Ishikawa (cell line): Measurements from ENCODE around the gene ATXN10.

Source experiments
- CEBPB ChIP-seq: IDR thresholded peaks from 2 replicates; pipeline ENCODE4 v1.6.1; 2012
- CREB1 ChIP-seq: IDR thresholded peaks from 2 replicates; pipeline ENCODE4 v1.6.1; 2012; ENCODE audit warnings: low read depth
- EGR1 ChIP-seq: IDR thresholded peaks from 2 replicates; pipeline ENCODE4 v1.6.1; 2012
- EP300 ChIP-seq: IDR thresholded peaks from 2 replicates; pipeline ENCODE4 v1.6.1; 2012; ENCODE audit warnings: borderline replicate concordance
- FOXM1 ChIP-seq: IDR thresholded peaks from 2 replicates; pipeline ENCODE4 v1.6.1; 2012; ENCODE audit warnings: low read depth, borderline replicate concordance
- NFIC ChIP-seq: IDR thresholded peaks from 2 replicates; pipeline ENCODE4 v1.6.1; 2012
- RAD21 ChIP-seq: IDR thresholded peaks from 2 replicates; pipeline ENCODE4 v1.6.1; 2012; ENCODE audit warnings: low read depth
- TAF1 ChIP-seq: IDR thresholded peaks from 2 replicates; pipeline ENCODE4 v1.6.1; 2012; ENCODE audit warnings: low read depth, mild to moderate bottlenecking
- TCF12 ChIP-seq: IDR thresholded peaks from 2 replicates; pipeline ENCODE4 v1.6.1; 2012; ENCODE audit warnings: low read depth
- TEAD4 ChIP-seq: IDR thresholded peaks from 2 replicates; pipeline ENCODE4 v1.6.1; 2012
- YY1 ChIP-seq: IDR thresholded peaks from 2 replicates; pipeline ENCODE4 v1.6.1; 2012; ENCODE audit warnings: low read depth
- ZBTB7A ChIP-seq: IDR thresholded peaks from 2 replicates; pipeline ENCODE4 v1.6.1; 2012; ENCODE audit warnings: low read depth
- TF ChIP-seq, protein P1 (sequence below): IDR thresholded peaks from 2 replicates; pipeline ENCODE4 v1.6.1; 2012
- TF ChIP-seq, protein P2 (sequence below): IDR thresholded peaks from 2 replicates; pipeline ENCODE4 v1.6.1; 2012; ENCODE audit warnings: low read depth, mild to moderate bottlenecking
- TF ChIP-seq, protein P3 (sequence below): IDR thresholded peaks from 2 replicates; pipeline ENCODE4 v1.6.1; 2012

Gene ATXN10

DNA sequence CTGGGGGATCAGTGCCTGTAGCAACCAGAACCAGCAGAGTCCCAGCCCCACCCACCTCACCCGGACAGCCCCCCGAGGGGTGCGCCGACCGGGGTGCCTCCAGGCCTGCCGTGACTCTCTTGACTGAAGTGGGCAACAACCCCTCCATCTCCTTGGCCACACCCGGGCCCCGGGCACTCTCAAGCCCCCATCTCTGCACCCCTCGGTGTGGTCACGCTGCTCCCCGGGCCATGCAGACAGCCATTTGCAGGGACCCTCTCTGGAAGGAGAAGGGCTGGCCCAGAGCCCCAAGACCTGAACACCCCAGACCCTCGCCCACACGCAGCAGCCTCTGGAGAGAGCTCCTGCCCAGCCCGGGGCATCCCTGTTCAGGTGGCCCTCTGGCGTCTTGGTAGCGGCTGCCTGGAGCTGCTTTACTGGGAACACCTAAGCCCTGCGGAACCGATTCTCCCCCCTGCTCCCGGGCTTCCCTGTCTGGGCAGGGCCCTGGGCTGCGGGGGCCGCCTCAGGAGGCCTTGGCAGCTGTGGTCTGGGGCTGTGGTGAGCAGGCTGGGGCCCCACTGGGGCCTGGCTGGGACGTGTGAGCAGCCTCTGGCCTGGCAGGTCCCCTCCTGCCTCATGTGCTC is 220.5 kb downstream of the ATXN10 start:
- TF ChIP-seq CEBPB (no peak), EP300 (no peak), EGR1 (no peak), TEAD4 (no peak), FOXM1 (no peak), RAD21 (no peak)
- TF ChIP-seq, protein P1, sequence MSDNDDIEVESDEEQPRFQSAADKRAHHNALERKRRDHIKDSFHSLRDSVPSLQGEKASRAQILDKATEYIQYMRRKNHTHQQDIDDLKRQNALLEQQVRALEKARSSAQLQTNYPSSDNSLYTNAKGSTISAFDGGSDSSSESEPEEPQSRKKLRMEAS: no peak
- TF ChIP-seq, protein P2, sequence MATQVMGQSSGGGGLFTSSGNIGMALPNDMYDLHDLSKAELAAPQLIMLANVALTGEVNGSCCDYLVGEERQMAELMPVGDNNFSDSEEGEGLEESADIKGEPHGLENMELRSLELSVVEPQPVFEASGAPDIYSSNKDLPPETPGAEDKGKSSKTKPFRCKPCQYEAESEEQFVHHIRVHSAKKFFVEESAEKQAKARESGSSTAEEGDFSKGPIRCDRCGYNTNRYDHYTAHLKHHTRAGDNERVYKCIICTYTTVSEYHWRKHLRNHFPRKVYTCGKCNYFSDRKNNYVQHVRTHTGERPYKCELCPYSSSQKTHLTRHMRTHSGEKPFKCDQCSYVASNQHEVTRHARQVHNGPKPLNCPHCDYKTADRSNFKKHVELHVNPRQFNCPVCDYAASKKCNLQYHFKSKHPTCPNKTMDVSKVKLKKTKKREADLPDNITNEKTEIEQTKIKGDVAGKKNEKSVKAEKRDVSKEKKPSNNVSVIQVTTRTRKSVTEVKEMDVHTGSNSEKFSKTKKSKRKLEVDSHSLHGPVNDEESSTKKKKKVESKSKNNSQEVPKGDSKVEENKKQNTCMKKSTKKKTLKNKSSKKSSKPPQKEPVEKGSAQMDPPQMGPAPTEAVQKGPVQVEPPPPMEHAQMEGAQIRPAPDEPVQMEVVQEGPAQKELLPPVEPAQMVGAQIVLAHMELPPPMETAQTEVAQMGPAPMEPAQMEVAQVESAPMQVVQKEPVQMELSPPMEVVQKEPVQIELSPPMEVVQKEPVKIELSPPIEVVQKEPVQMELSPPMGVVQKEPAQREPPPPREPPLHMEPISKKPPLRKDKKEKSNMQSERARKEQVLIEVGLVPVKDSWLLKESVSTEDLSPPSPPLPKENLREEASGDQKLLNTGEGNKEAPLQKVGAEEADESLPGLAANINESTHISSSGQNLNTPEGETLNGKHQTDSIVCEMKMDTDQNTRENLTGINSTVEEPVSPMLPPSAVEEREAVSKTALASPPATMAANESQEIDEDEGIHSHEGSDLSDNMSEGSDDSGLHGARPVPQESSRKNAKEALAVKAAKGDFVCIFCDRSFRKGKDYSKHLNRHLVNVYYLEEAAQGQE: no peak

DNA sequence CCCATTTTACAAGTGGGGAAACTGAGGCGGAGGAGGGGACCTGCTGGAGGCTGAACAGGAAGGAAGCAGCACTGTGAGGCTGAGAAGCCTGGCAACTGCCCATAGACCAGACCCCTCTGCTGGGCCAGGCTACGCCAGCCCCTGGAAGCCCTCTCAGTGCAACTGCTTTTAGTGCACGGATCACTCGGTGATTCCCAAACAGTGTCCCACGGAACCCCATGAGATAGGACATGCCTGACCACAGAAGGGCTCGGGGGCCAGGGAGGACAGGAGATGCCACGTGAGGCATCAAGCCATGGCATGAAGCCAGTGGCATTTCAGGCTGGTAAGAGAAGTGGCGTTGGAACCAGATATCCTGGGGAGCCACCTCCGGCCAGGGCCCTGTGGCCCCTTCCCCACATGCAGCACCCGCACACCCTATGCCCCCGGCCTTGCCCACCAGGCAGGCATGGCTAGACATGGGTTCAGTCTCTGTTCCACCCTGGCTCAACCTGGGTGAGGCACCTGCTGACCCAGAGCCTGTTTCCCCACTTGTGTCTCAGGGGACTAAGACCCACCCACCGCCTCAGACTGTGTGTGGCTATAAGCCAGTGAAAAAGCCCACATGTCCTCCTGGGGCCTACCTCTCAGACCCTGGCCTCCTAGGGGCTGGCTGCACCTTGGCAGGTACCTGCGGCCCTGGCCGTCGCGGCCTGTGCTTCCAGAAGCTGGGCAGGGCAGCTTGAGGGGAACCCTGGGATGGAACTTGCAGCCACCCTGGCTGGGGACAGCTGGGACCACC is 221.2 kb downstream of the ATXN10 start:
- TF ChIP-seq EGR1: no peak
- no peak for TF ChIP-seq TCF12
- TF ChIP-seq, protein P1: no peak
- TF ChIP-seq CREB1: no peak
- no peak for TF ChIP-seq ZBTB7A
- TF ChIP-seq FOXM1: no peak
- TF ChIP-seq YY1: no peak
- no peak for TF ChIP-seq EP300
- TF ChIP-seq, protein P3, sequence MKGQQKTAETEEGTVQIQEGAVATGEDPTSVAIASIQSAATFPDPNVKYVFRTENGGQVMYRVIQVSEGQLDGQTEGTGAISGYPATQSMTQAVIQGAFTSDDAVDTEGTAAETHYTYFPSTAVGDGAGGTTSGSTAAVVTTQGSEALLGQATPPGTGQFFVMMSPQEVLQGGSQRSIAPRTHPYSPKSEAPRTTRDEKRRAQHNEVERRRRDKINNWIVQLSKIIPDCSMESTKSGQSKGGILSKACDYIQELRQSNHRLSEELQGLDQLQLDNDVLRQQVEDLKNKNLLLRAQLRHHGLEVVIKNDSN: no peak
- no peak for TF ChIP-seq TEAD4
- no peak for TF ChIP-seq NFIC
- TF ChIP-seq RAD21: no peak

DNA sequence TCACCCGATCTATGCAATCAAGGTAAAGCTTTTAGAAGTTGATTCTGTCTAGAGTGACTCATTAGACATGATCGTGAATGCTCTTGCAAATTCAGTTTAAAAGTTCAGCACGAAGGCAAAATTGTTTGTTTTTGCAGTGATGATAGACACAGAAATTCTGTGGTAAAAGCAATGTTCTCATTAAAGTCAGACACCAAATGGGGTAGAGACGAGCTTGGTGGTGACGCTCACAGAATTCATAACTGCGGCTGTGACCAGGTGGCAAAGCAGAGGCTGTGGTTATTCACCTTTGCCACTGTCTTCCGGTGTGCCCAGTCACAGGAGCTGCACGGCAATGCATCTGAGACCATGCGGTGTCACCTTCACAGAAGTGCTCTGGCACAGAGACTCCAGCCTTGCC is 221.9 kb downstream of the ATXN10 start:
- TF ChIP-seq CREB1: no peak
- TF ChIP-seq FOXM1: no peak
- no peak for TF ChIP-seq YY1
- TF ChIP-seq TCF12: no peak
- TF ChIP-seq TEAD4: no peak
- no peak for TF ChIP-seq TAF1
- TF ChIP-seq, protein P1: no peak
- TF ChIP-seq, protein P3: no peak
- TF ChIP-seq ZBTB7A: no peak
